ENCODE measurements around the gene DYSF.

- TF ChIP-seq CTBP1 (IDR thresholded peaks at IDR 0.05; ENCODE audit: borderline replicate concordance) = no peak
- TF ChIP-seq L3MBTL2 (conservative IDR thresholded peaks at IDR 0.05) = no peak; the same call in 1 of the 2 replicates
- TF ChIP-seq ZNF384 (IDR thresholded peaks at IDR 0.05) = no peak
- no peak for TF ChIP-seq BHLHE40 (IDR thresholded peaks at IDR 0.05; ENCODE audit: borderline replicate concordance)
- TF ChIP-seq FOXM1 (IDR thresholded peaks at IDR 0.05; ENCODE audit: borderline replicate concordance) = no peak
Observed at GRCh38 chr2:71596011-71596410, 142.7 kb downstream of the DYSF start.
